Body of pancreas (tissue), 4 donors: Measurements from ENCODE around the gene RBMS3.

Experiments
- CTCF ChIP-seq, 7 experiments: fragments of 450-650 bp in 4 of 7; fragments of 200-600 bp in 3 of 7; sonication (generic) in 3 of 7; IDR thresholded peaks; one replicate each; pipeline ENCODE4 v1.5.1; 2016 to 2019; ENCODE audit warnings: antibody characterized with exemption in 7 of 7
- POLR2A ChIP-seq, 3 donors: fragments of 450-650 bp; IDR thresholded peaks; one replicate each; pipeline ENCODE4 v1.6.1; 2016; ENCODE audit warnings: antibody characterized with exemption in 3 of 3, mild to moderate bottlenecking in 2 of 3

- TF ChIP-seq POLR2A (IDR thresholded peaks at IDR 0.05) (no peak), CTCF (IDR thresholded peaks at IDR 0.05) (no peak)
Measured at GRCh38 chr3:29283231-29284119, 2.6 kb downstream of the RBMS3 start.
